ENCODE results near the gene SF3B2.
"Not testable (repeated sequence)": the region's sequence is repeated elsewhere in the genome, so short reads cannot be mapped to it uniquely, and the experiment has no call there.

The SF3B2 gene

GRCh38 chr11:66112041-66112491 is 59.9 kb downstream of the SF3B2 start:
- no peak for DNase-seq (ENCODE audit: low read depth)
- no peak for TF ChIP-seq CTCF (conservative IDR thresholded peaks at IDR 0.05; ENCODE audit: low read length)
- H3K4me3 ChIP-seq (ENCODE audit: low read length): peak overlapping the region; percentile 23; the same call in 1 of the 2 replicates

- peak; percentile 94 for DNase-seq (ENCODE audit: low read depth)
- peak overlapping the region; percentile 4 for H3K4me3 ChIP-seq (ENCODE audit: low read length)
- no peak for TF ChIP-seq CTCF (conservative IDR thresholded peaks at IDR 0.05; ENCODE audit: low read length)
These were observed 60.7 kb downstream of the SF3B2 start for GRCh38 chr11:66112601-66113499.

GRCh38 chr11:66114957-66115356 is 62.8 kb downstream of the SF3B2 start:
- not testable (repeated sequence) for H3K4me3 ChIP-seq (ENCODE audit: low read length); DNase-seq (ENCODE audit: low read depth)

GRCh38 chr11:66115638-66116301 is 63.6 kb downstream of the SF3B2 start:
- no peak for DNase-seq (ENCODE audit: low read depth)
- no peak for TF ChIP-seq CTCF (conservative IDR thresholded peaks at IDR 0.05; ENCODE audit: low read length)
- no peak overlapping the region for H3K4me3 ChIP-seq (ENCODE audit: low read length)

- no peak for TF ChIP-seq CTCF (conservative IDR thresholded peaks at IDR 0.05; ENCODE audit: low read length)
- no peak for DNase-seq (ENCODE audit: low read depth)
- no peak overlapping the region for H3K4me3 ChIP-seq (ENCODE audit: low read length)
These were observed 64.6 kb downstream of the SF3B2 start for GRCh38 chr11:66116576-66117361.

- H3K4me3 ChIP-seq (ENCODE audit: low read length): no peak overlapping the region
- no peak for DNase-seq (ENCODE audit: low read depth)
- no peak for TF ChIP-seq CTCF (conservative IDR thresholded peaks at IDR 0.05; ENCODE audit: low read length)
These were observed 66.7 kb downstream of the SF3B2 start for GRCh38 chr11:66118847-66119246.

Data from AG10803 (cell line).